Smooth muscle cell of trachea (primary cell): ENCODE data around the gene LYRM9. TPM values are rescaled to one million over a fixed set of nuclear protein-coding genes. Genes with fewer than 3 reads are reported as not detected.

Source experiments
- total RNA-seq: library from RNA; depleted of rRNA; stranded (reverse); fragments of >200 nt; gene quantifications from 2 replicates; pipeline ENCODE4 v1.2.1, GENCODE V29; 2014

LYRM9 gene
- total RNA-seq, result 14.2 and 22.7 TPM in 2 replicates

GRCh38 chr17:27892866-27893769, at the start of gene LYRM9:
Gene LYRM9, minus strand, starts transcription at chr17:27893365. Its CDS starts 10,671 bp downstream, at chr17:27882694.

Other genes starting within 250 kb of the LYRM9 start
- gene NOS2, start 92.8 kb downstream of the LYRM9 start, total RNA-seq, result not detected in 2 replicates
- 14.6 and 17.5 TPM in 2 replicates for gene NLK, start 149.3 kb upstream of the LYRM9 start, total RNA-seq